Gastroesophageal sphincter (tissue), 3 donors: ENCODE data around the gene SASH1.

ENCODE experiments used
- POLR2A ChIP-seq, 2 donors: fragments of 450-650 bp; IDR thresholded peaks; one replicate each; pipeline ENCODE4 v1.6.1; 2017; ENCODE audit warnings: antibody characterized with exemption in 2 of 2, mild to moderate bottlenecking in 2 of 2, moderate library complexity in 1 of 2
- TF ChIP-seq, protein P1 (sequence below), 4 experiments: fragments of 200-600 bp in 2 of 4; fragments of 450-650 bp in 2 of 4; sonication (generic) in 1 of 4; IDR thresholded peaks; one replicate each; pipeline ENCODE4 v1.5.1; 2017 to 2019; ENCODE audit warnings: antibody characterized with exemption in 4 of 4, mild to moderate bottlenecking in 2 of 4, moderate library complexity in 2 of 4

DNA sequence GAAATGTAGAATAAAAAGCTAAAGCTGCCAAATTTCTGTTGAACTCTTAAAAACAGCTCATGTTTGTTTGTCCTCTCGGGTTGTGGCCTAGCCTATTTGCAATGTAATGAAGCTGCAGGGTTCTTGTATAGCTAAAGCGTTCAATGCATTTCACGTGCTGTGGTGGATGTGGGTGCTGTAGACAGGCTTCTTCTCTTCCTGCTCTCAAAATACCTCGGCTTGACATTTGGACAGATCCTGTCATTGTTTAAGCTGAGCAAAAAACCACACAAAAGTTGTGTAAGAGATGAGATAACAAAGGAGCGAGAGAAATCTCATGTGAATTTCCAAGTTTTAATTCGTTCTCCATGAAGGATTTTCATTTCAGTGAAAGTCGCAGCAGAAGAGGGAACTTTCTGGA is 207.9 kb downstream of the SASH1 start:
- TF ChIP-seq, protein P1, sequence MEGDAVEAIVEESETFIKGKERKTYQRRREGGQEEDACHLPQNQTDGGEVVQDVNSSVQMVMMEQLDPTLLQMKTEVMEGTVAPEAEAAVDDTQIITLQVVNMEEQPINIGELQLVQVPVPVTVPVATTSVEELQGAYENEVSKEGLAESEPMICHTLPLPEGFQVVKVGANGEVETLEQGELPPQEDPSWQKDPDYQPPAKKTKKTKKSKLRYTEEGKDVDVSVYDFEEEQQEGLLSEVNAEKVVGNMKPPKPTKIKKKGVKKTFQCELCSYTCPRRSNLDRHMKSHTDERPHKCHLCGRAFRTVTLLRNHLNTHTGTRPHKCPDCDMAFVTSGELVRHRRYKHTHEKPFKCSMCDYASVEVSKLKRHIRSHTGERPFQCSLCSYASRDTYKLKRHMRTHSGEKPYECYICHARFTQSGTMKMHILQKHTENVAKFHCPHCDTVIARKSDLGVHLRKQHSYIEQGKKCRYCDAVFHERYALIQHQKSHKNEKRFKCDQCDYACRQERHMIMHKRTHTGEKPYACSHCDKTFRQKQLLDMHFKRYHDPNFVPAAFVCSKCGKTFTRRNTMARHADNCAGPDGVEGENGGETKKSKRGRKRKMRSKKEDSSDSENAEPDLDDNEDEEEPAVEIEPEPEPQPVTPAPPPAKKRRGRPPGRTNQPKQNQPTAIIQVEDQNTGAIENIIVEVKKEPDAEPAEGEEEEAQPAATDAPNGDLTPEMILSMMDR (IDR thresholded peaks at IDR 0.05), result no peak
- no peak for TF ChIP-seq POLR2A (IDR thresholded peaks at IDR 0.05)
